RWPE1 (cell line): ENCODE results near the gene IPCEF1.

ENCODE experiments used
- CTCF ChIA-PET: fragments of 350-600 bp; sonication (Branson Sonifier 250); formaldehyde crosslinking; extraction: SDS; loops from one replicate; lab custom pipeline; 2021; lab: Yijun Ruan, JAX
- POLR2A ChIA-PET: fragments of 400-600 bp; formaldehyde crosslinking; extraction: SDS; loops from one replicate; lab custom pipeline; 2020; ENCODE audit warnings: antibody characterized with exemption; ENCODE audit not compliant: low non-redundant PET; lab: Yijun Ruan, JAX
- DNase-seq: peaks from one replicate; pipeline ENCODE4 v3.0.0; 2012; ENCODE audit warnings: low spot score
- H3K27ac ChIP-seq: fragments of 450-650 bp; 2 replicates; pipeline ENCODE4 v1.5.1; 2017
- CTCF ChIP-seq: fragments of 450-650 bp; conservative IDR thresholded peaks from 2 replicates; pipeline ENCODE4 v1.5.1; 2017; ENCODE audit warnings: low read depth, mild to moderate bottlenecking

IPCEF1 gene

DNA sequence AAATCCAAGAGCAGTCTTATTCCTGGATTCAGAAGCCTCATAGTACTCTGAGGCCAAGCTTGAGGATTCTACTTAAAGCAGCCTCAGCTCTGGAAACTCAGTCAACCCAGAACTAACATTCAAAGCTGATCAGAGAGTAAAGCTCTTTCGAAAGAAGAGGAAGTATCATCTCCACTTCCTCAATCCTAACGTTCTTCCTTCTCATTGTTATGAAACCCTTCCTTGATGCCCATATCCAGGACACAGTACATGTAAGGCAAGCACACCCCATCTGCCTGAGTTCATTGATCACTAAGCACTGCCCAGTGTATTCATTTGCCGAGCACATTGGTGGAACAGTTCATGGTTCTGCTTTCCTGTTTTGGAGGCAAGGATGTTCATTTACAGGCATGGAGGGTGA is at the start of gene IPCEF1:
Gene IPCEF1 (minus strand): TSS at position 114 of the 400 bp plus-strand sequence. CDS start 90,856 bp downstream, outside the sequence.
- TF ChIP-seq CTCF: no peak
- CTCF ChIA-PET: no interaction called here
- DNase-seq: no peak
- H3K27ac ChIP-seq: no peak within 1 kb of the TSS
- POLR2A ChIA-PET: interaction anchor here (0.7 kb wide), 1 partner anchor 89 kb away, joined by 3 read pairs; no protein-coding TSS in a partner anchor

DNA sequence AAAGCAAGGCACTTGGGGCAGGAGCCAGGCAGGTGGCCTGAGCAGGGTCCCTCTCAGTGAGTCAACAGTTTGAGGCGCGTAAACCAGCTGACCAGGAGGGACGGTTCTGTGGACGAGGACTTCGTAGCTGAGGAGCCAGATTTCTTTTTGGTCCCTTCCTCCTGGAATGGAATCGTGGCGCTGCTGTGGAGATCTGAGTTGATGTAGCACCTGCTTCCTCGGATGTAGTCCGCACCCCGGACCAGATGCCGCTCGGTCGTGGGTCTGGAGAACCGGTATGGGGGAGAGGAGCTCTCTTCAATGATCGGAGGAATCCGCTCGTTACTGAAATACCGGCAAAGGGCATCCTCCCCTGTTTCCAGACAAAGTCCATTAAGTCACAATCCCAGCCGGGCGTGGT is 49.7 kb upstream of the IPCEF1 start:
- TF ChIP-seq CTCF: no peak
- POLR2A ChIA-PET: no interaction called here
- CTCF ChIA-PET: interaction anchor here (0.6 kb wide), 1 partner anchor 179 kb away, joined by 3 read pairs; no protein-coding TSS in a partner anchor
- no peak for DNase-seq
- no peak overlapping the region for H3K27ac ChIP-seq

DNA sequence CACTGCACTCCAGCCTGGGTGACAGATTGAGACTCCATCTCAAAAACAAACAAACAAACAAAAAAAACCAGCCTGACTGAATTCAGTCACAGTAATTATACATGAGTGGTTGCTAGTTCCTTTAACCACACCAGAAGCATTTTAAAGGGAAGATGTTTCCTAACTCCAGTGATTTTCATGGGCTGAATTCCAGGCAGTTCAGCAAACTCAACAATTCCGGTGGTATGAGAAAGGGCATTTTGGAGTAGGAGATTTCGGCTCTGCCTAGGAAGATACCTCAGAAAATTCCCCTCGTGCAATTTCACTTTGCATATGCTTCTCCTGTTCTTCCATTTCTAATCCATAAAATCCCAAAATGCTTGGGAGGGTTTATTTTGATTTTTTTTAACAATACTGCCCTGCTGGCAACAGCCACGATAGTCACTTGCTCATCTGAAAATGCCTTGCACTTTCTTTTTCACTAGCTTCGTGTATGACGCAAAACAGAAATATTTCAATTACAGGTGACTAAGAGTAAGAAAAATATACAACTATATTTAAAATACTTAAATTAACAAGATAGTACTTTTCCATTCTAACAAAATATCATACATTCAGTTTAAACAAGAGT is 48.3 kb upstream of the IPCEF1 start:
- no peak for TF ChIP-seq CTCF
- CTCF ChIA-PET: interaction anchor here (0.6 kb wide), 1 partner anchor 26 kb away, joined by 8 read pairs; no protein-coding TSS in a partner anchor
- POLR2A ChIA-PET: no interaction called here
- DNase-seq: no peak
- H3K27ac ChIP-seq: no peak overlapping the region

- DNase-seq: no peak
- ChIA-PET POLR2A (no interaction called here), CTCF (no interaction called here)
- no peak for TF ChIP-seq CTCF
- no peak overlapping the region for H3K27ac ChIP-seq
Observed at GRCh38 chr6:154403788-154404187, 47.2 kb upstream of the IPCEF1 start.

GRCh38 chr6:154402081-154402780 is 45.6 kb upstream of the IPCEF1 start:
- ChIA-PET CTCF (interaction anchor here (0.6 to 0.8 kb wide), 2 partner anchors 64 to 466 kb away, joined by 3 read pairs; no protein-coding TSS in a partner anchor), POLR2A (no interaction called here)
- DNase-seq: peak; percentile 65
- no peak overlapping the region for H3K27ac ChIP-seq
- no peak for TF ChIP-seq CTCF

- DNase-seq: no peak
- no peak for TF ChIP-seq CTCF
- POLR2A ChIA-PET: no interaction called here
- CTCF ChIA-PET: interaction anchor here (0.6 to 0.8 kb wide), 3 partner anchors 111 to 1451 kb away, joined by 3 to 8 read pairs (median 4); no protein-coding TSS in a partner anchor
- no peak overlapping the region for H3K27ac ChIP-seq
Observed at GRCh38 chr6:154399097-154399496, 42.5 kb upstream of the IPCEF1 start.
